ENCODE results near the gene KCNA10.

- no peak for TF ChIP-seq CTCF (IDR thresholded peaks at IDR 0.05; ENCODE audit: low read depth, low read length, poor library complexity, severe bottlenecking)
- no peak for TF ChIP-seq EZH2phosphoT487 (IDR thresholded peaks at IDR 0.05; ENCODE audit: borderline replicate concordance, low read length)
Measured at GRCh38 chr1:110565565-110565964, 46.6 kb upstream of the KCNA10 start.

All from DOHH2 (cell line).